Ascending aorta (tissue), 2 donors: ENCODE data around the gene CERS3. TPM values are rescaled to one million over a fixed set of nuclear protein-coding genes. Genes with fewer than 3 reads are reported as not detected.

Source experiments
- DNase-seq, 2 donors: peaks; one replicate each; pipeline ENCODE4 v3.0.0-alpha.2; 2019; ENCODE audit warnings: low spot score in 2 of 2
- H3K27ac ChIP-seq, 2 donors: fragments of 200-600 bp; sonication (generic); one replicate each; pipeline ENCODE4 v1.5.1; 2016 to 2017; ENCODE audit warnings: mild to moderate bottlenecking in 1 of 2
- H3K27me3 ChIP-seq: fragments of 200-600 bp; sonication (generic); one replicate; pipeline ENCODE4 v1.5.1; 2017
- H3K36me3 ChIP-seq, 2 donors: fragments of 200-600 bp; sonication (generic); one replicate each; pipeline ENCODE4 v1.5.1; 2016
- H3K4me1 ChIP-seq, 2 donors: fragments of 200-600 bp; sonication (generic); one replicate each; pipeline ENCODE4 v1.5.1; 2016 to 2017; ENCODE audit warnings: mild to moderate bottlenecking in 1 of 2
- H3K4me3 ChIP-seq, 2 donors: fragments of 200-600 bp; sonication (generic); one replicate each; pipeline ENCODE4 v1.5.1; 2016 to 2017; ENCODE audit warnings: mild to moderate bottlenecking in 1 of 2
- H3K9me3 ChIP-seq, 2 donors: fragments of 200-600 bp; sonication (generic); one replicate each; pipeline ENCODE4 v1.5.1; 2016
- intact Hi-C: fragments of 100-400 bp; cut with DNase I; formaldehyde crosslinking; loops from one replicate; pipeline ENCODE4 v1.15.1; 2023
- total RNA-seq: library from RNA; depleted of rRNA; stranded (reverse); fragments of >200 nt; gene quantifications from one replicate; pipeline ENCODE4 v1.1.0, GENCODE V29; 2016
- TF ChIP-seq, protein P1 (sequence below), 3 experiments: fragments of 200-600 bp in 2 of 3; fragments of 450-650 bp in 1 of 3; sonication (generic) in 2 of 3; IDR thresholded peaks; one replicate each; pipeline ENCODE4 v1.5.1; 2016 to 2019; ENCODE audit warnings: antibody characterized with exemption in 3 of 3, mild to moderate bottlenecking in 1 of 3, moderate library complexity in 1 of 3

Gene CERS3
- total RNA-seq, 1 donor from 2014 or later = not detected

DNA sequence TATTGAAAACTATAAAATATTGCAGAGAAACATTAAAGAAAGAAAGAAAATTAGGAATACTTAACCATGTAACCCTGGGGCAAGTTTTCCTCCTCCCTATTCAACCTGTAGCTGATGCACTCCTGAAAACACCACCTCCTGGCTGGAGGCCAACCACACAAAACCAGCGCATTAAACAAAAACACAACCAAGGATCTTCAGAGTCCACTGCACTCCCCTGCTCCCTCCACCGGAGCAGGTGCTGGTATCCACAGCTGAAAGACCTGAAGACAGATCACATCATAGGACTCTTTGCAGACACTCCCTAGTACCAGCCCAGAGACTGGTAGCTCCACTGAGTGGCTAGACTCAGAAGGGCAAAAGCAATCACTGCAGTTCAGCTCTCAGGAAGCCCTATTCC, 173.4 kb downstream of the CERS3 start:
- Histone ChIP-seq H3K9me3 (no peaks in the 10 kb centered on the region), H3K27ac (no peak overlapping the region), H3K36me3 (no peaks in the 10 kb centered on the region), H3K27me3 (no peaks in the 10 kb centered on the region), H3K4me1 (peaks cover 0 to 2% of the 10 kb centered on the region in 2 donors), H3K4me3 (no peak overlapping the region)
- TF ChIP-seq, protein P1, sequence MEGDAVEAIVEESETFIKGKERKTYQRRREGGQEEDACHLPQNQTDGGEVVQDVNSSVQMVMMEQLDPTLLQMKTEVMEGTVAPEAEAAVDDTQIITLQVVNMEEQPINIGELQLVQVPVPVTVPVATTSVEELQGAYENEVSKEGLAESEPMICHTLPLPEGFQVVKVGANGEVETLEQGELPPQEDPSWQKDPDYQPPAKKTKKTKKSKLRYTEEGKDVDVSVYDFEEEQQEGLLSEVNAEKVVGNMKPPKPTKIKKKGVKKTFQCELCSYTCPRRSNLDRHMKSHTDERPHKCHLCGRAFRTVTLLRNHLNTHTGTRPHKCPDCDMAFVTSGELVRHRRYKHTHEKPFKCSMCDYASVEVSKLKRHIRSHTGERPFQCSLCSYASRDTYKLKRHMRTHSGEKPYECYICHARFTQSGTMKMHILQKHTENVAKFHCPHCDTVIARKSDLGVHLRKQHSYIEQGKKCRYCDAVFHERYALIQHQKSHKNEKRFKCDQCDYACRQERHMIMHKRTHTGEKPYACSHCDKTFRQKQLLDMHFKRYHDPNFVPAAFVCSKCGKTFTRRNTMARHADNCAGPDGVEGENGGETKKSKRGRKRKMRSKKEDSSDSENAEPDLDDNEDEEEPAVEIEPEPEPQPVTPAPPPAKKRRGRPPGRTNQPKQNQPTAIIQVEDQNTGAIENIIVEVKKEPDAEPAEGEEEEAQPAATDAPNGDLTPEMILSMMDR (IDR thresholded peaks at IDR 0.05) = no peak
- no peak for DNase-seq
- intact Hi-C loops = no loop called here

DNA sequence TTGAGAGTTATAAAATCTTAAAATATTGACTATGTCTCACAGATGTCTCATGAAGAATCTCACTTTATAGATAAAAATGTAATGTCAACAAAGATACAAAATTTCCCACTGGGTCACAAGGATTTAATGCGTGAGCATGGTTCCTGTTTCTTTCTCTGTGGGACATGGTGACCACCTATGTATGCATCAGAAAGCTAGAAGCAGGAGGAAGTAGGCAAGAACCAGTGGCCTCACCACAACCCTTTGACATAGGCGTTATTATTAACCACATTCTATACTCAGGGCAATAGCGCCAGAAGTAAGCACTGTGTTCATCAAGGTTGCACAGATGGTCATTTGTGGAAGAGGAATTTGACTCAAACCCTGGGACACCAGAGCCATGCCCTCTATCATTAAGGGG, 175.3 kb downstream of the CERS3 start:
- H3K27ac ChIP-seq = no peak overlapping the region
- TF ChIP-seq, protein P1 (IDR thresholded peaks at IDR 0.05) = no peak
- no peak overlapping the region for H3K4me3 ChIP-seq
- intact Hi-C loops = no loop called here
- no peaks in the 10 kb centered on the region for H3K36me3 ChIP-seq
- no peaks in the 10 kb centered on the region for H3K9me3 ChIP-seq
- H3K27me3 ChIP-seq = no peaks in the 10 kb centered on the region
- peaks cover 7 to 9% of the 10 kb centered on the region in 2 donors for H3K4me1 ChIP-seq
- DNase-seq = no peak

DNA sequence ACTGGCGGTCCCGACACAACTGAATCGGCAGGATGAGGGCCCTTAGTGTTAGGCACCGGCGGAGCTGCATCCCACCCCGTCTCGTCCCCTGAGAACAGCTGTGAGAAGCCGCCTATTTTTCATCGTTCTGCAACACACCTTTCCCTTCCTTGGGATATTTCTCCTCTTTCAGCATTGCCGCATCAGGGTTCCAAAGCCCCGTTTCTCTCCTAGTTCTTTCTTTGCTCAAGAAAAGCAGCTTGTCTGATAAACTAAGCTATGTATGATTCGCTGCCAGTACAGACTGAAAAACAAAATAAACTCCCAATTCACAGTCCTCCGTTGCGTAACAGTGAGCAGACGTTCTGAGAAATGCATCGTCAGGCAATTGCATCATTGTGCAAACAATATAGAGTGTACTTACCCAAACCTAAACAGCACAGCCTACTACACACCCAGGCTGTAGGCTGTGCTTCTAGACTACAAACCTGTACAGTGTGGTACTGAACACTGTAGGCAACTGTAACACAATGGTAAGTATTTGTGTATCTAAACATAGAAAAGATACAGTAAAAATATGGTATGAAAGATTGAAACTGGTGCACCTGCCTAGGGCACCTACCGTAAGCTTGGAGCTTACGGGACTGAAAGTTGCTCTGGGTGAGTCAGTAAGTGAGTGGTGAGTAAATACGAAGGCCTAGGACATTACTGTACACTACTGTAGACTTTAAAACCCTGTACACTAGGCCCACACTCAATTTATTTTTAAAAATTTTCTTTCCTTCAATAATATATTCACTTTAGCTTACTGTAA, 178.1 kb downstream of the CERS3 start:
- no peaks in the 10 kb centered on the region for H3K9me3 ChIP-seq
- H3K4me3 ChIP-seq = peak overlapping the region; percentile 73 to 89
- intact Hi-C loops = loop anchor here (1.0 kb wide), 4 partner anchors 8 to 252 kb away; partner anchors contain the start of genes ASB7 and LINS1
- no peaks in the 10 kb centered on the region for H3K36me3 ChIP-seq
- H3K4me1 ChIP-seq = peaks cover 7 to 9% of the 10 kb centered on the region in 2 donors
- TF ChIP-seq, protein P1 (IDR thresholded peaks at IDR 0.05) = no peak
- H3K27ac ChIP-seq = peak overlapping the region; percentile 97 to 99
- peak in 1 of 2 donors; percentile 75 for DNase-seq
- H3K27me3 ChIP-seq = no peaks in the 10 kb centered on the region

Other genes with a start within 250 kb of the CERS3 start
- 2.8 TPM for gene ADAMTS17, start 187.0 kb downstream of the CERS3 start, total RNA-seq
- gene LINS1, start 73.2 kb upstream of the CERS3 start, total RNA-seq = 1.7 TPM
- gene ASB7, start 73.6 kb upstream of the CERS3 start, total RNA-seq = 9.3 TPM